Parietal lobe (tissue), 1 donor: Measurements from ENCODE around the gene C19orf81. TPM values are rescaled to one million over a fixed set of nuclear protein-coding genes. Genes with fewer than 3 reads are reported as not detected.

Experiments used
- total RNA-seq: library from RNA; depleted of rRNA; stranded (reverse); fragments of >200 nt; gene quantifications from one replicate; pipeline ENCODE4 v1.2.3, GENCODE V29; 2014

The C19orf81 gene
- total RNA-seq, result not detected

DNA sequence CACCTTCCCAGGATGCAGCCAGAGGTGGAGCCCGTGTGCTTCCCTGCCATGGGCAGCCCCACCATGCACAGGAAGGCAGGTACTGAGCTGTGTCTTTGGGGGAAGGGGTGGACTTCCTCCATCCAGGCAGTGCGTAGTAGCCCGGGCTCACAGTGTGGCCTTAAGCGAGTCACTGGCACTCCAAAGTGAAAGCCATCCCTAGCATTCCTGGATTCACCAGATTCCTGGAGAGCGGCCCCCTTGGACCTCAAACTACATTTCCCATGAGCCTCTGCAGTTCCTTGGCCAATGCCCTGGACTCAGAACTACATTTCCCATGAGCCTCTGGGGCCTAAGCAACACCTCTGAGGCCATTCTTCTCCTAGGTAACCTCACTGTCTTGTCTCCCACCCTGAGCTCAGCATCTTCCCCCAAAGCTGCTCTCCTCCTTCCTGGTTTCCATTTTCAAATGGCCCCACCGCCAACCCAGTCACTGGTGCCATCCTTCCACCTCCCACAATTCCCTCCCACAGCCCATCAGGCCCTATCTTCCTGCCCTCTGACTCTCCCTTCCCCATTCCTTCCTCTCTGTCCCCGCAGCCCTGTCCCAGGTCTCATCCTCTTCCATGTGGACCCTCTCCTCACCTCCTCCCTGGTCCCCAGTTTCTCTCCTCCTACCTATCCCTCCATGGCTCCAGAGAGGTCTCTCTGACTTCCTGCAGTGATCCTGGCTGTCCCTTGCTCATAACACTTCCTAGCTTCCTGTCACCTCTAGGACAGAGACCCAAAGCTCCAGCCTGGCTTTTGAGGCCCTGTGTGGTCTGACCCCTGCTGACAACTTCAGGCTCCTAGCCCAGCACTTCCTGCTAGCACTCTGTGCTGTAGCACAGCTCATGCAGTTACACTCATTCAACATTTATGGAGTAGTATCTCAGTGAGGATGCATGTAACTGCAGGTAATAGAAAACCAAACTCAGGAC, at the start of gene C19orf81:
Gene C19orf81 (plus strand): TSS at position 13 of the 959 bp plus-strand sequence. CDS start 0 bp downstream, at position 13.

DNA sequence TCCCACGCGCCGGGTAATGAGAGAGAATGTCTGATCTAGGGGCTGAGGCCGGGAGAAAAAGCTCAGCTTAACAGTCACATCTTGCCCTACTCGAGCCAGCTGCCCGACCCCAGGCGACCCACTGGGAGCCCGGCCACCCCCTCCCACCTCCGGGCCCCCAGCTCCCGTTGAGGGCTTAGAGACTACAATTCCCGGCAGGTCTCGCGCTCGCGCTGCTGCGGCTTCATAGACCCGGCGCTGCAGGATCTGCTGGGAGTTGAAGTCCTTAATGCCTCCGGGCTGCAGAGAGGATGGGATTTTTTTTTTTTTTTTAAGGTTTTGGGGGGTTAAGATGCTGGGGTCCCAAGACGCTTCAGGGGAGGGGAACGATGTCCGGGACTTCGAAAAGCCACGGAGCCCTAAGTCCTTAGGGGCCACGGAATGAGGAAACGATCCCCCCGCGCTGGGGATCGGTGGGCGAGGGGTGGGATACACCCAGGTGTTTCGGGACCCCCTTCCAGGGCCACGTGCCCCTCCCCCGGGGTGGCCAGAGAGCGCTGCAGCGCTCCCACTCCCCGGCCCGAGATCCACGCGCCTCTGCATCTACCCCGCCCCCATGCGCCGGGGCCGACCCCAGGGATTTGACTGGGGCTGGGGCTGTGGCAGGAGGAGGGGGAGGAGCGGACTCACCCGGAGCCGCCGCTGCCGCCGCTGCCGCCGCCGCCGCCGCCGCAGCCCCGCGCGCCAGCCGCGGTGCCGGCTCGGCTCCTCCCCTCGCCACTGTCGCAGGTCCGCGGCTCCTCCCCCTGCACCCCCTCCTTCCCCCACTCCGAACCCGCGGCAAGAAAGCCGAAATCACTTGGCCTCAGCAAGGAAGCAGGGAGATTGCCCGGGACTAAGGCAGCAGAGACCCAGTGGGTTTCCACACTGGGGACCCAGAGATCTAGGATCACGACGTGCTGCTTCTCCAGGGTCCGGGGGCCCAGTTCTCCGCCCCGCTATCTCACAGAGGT, 9.8 kb upstream of the C19orf81 start, which contains the start of gene SYT3:
Gene SYT3 (minus strand): TSS at position 761 of the 992 bp plus-strand sequence. CDS start 2,470 bp downstream, outside the sequence.

Other genes with a start within 250 kb of the C19orf81 start
- gene SPIB, start 230.5 kb upstream of the C19orf81 start, total RNA-seq, result not detected
- gene MYBPC2, start 216.6 kb upstream of the C19orf81 start, total RNA-seq, result not detected
- 51.3 TPM for gene EMC10, start 172.9 kb upstream of the C19orf81 start, total RNA-seq
- 1.3 TPM for gene GARIN5A, start 172.6 kb upstream of the C19orf81 start, total RNA-seq
- gene JOSD2, start 138.3 kb upstream of the C19orf81 start, total RNA-seq, result 4.4 TPM
- 0.94 TPM for gene ASPDH, start 135.5 kb upstream of the C19orf81 start, total RNA-seq
- 79.8 TPM for gene LRRC4B, start 81.0 kb upstream of the C19orf81 start, total RNA-seq
- 24.7 TPM for gene SYT3, start 9.6 kb upstream of the C19orf81 start, total RNA-seq
- 49.1 TPM for gene SHANK1, start 70.4 kb downstream of the C19orf81 start, total RNA-seq
- gene CLEC11A, start 73.9 kb downstream of the C19orf81 start, total RNA-seq, result 2.5 TPM
- gene GPR32, start 121.0 kb downstream of the C19orf81 start, total RNA-seq, result not detected
- gene ACP4, start 141.0 kb downstream of the C19orf81 start, total RNA-seq, result not detected
- gene KLK1, start 174.3 kb downstream of the C19orf81 start, total RNA-seq, result not detected
- gene KLK15, start 184.1 kb downstream of the C19orf81 start, total RNA-seq, result not detected
- not detected for gene KLK3, start 205.5 kb downstream of the C19orf81 start, total RNA-seq
- not detected for gene KLK2, start 224.0 kb downstream of the C19orf81 start, total RNA-seq